ENCODE measurements around the gene UBXN1. TPM values are rescaled to one million over a fixed set of nuclear protein-coding genes. Genes with fewer than 3 reads are reported as not detected.

UBXN1 gene
- polyA plus RNA-seq, 2 of the 4 experiments (the other 2 are of a cell fraction): 117 to 120 TPM

DNA sequence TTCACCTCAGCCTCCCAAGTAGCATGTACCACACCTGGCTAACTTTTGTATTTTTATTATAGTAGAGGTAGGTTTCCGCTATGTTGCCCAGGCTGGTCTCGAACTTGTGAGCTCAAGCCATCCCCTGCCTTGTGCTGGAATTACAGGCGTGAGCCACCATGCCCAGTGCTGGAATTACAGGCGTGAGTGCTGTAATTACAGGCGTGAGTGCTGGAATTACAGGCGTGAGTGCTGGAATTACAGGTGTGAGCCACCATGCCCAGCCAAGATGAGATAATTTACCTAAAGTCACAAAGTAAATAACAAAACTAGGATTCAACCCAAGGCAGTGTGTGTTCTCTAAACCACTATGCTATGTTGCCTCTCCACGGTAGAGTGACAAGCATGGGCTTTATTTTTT lies 3.6 kb upstream of the UBXN1 start:
- WGBS (ENCODE audit: missing lambda C conversion rate): 76% methylated on average over 7 of the region's 7 CpGs
- ATAC-seq (no peak), FAIRE-seq (no peak), DNase-seq (ENCODE audit: low read depth in 1 of 2, low spot score in 1 of 2) (no peak)
- H3K9me3 ChIP-seq: no peaks in the 10 kb centered on the region
- TF ChIP-seq RNF2 (IDR thresholded peaks at IDR 0.05; ENCODE audit: borderline replicate concordance, low read depth) (no peak), EP300 (IDR thresholded peaks at IDR 0.05) (no peak), FOSL2 (IDR thresholded peaks at IDR 0.05) (no peak), FOSL2 (CRISPR knock-in tag; IDR thresholded peaks at IDR 0.05) (no peak)
- no peak overlapping the region for H3K4me3 ChIP-seq
- H3K27ac ChIP-seq: no peak overlapping the region
- H3K4me2 ChIP-seq: no peak overlapping the region
- ChIA-PET POLR2A (no interaction called here), CTCF (interaction anchor here (7.2 kb wide), 1 partner anchor 10 kb away, joined by 126 read pairs; the partner anchor contains the start of gene LRRN4CL)
- H3K4me1 ChIP-seq: peaks cover 17% of the 10 kb centered on the region; the same call in 2 of the 3 replicates

DNA sequence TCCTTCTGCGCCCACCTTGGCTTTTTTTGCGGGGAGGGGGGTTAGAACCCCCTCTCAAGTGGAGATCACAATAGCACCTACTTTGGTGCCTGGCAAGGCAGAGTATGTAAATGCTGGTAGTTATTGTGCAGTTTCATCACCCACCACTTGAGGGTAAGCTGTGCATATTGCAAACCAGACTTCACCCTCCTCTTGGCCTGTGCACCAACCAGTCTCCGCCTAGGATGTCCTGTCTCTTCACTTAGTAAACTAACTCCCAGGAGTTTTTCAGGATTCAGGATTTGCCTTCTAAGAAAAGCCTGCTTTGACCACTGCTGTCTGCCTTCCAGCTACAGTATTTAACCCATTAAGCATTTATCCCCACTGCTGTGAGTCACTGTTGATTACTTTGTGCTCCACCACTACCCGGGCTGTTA lies 2.0 kb upstream of the UBXN1 start:
- peak; percentile 80 to 88 for DNase-seq (ENCODE audit: low read depth in 1 of 2, low spot score in 1 of 2)
- FAIRE-seq: peak; percentile 43
- Histone ChIP-seq H3K9me3 (no peaks in the 10 kb centered on the region), H3K4me3 (no peak overlapping the region), H3K27ac (peak overlapping the region; percentile 50 to 92), H3K4me1 (peaks cover 24% of the 10 kb centered on the region), H3K4me2 (peak overlapping the region; percentile 24)
- POLR2A ChIA-PET: interaction anchor here (0.6 to 2.7 kb wide), 10 partner anchors 9 to 182 kb away, joined by 3 to 34 read pairs (median 6); partner anchors contain the start of genes C11orf98, CSKMT, HNRNPUL2 and INTS5
- ATAC-seq: peak; percentile 92 to 95
- WGBS (ENCODE audit: missing lambda C conversion rate): 14% methylated on average over 4 of the region's 4 CpGs
- TF ChIP-seq, protein P1, sequence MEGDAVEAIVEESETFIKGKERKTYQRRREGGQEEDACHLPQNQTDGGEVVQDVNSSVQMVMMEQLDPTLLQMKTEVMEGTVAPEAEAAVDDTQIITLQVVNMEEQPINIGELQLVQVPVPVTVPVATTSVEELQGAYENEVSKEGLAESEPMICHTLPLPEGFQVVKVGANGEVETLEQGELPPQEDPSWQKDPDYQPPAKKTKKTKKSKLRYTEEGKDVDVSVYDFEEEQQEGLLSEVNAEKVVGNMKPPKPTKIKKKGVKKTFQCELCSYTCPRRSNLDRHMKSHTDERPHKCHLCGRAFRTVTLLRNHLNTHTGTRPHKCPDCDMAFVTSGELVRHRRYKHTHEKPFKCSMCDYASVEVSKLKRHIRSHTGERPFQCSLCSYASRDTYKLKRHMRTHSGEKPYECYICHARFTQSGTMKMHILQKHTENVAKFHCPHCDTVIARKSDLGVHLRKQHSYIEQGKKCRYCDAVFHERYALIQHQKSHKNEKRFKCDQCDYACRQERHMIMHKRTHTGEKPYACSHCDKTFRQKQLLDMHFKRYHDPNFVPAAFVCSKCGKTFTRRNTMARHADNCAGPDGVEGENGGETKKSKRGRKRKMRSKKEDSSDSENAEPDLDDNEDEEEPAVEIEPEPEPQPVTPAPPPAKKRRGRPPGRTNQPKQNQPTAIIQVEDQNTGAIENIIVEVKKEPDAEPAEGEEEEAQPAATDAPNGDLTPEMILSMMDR (IDR thresholded peaks at IDR 0.05): peak; percentile 61
- TF ChIP-seq ZFP36 (IDR thresholded peaks at IDR 0.05; ENCODE audit: borderline replicate concordance, partially characterized antibody) (no peak), MAZ (IDR thresholded peaks at IDR 0.05; ENCODE audit: borderline replicate concordance, low read depth, low read length) (no peak), RAD21 (conservative IDR thresholded peaks at IDR 0.05 in 1 of 2, IDR thresholded peaks at IDR 0.05 in 1 of 2) (peak; percentile 64 to 72), SMC3 (IDR thresholded peaks at IDR 0.05) (peak; percentile 42; the same call in 2 of the 3 replicates)
- CTCF ChIA-PET: interaction anchor here (0.7 to 7.2 kb wide), 24 partner anchors 11 to 286 kb away, joined by 3 to 126 read pairs (median 5); partner anchors contain the start of genes BSCL2, C11orf98, CSKMT and GNG3

DNA sequence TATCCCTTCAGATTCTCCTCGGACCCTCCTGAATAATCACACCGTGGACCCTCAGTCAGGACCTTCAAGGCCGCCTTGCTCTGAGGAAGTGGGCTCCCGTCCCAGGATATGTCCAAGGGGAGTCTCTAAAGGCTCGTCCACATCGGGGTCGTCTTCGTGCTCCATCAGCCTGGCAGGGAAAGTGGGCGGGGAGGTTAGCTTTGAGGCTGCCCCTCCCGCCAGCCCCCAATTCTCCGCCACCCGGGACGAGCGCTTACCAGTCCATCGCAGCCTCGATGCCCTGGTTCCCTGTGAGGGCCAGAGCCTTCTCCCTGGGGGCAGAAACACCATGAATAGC lies 472 bp downstream of the UBXN1 start:
- Histone ChIP-seq H3K27ac (peak overlapping the region; percentile 87 to 92), H3K9me3 (no peaks in the 10 kb centered on the region), H3K4me3 (peak overlapping the region; percentile 67), H3K4me1 (peaks cover 24% of the 10 kb centered on the region), H3K4me2 (peak overlapping the region; percentile 90)
- FAIRE-seq (no peak), DNase-seq (ENCODE audit: low read depth in 1 of 2, low spot score in 1 of 2) (no peak), ATAC-seq (peak; percentile 20 to 27; a peak in 2 of 6 replicates)
- ChIA-PET CTCF (interaction anchor here (2.3 to 7.2 kb wide), 2 partner anchors 14 to 22 kb away, joined by 5 to 126 read pairs; partner anchors contain the start of gene LRRN4CL), POLR2A (interaction anchor here (1.3 to 2.7 kb wide), 2 partner anchors 76 to 87 kb away, joined by 4 to 10 read pairs; partner anchors contain the start of genes TUT1 and ZBTB3)
- WGBS (ENCODE audit: missing lambda C conversion rate): 9% methylated on average over 9 of the region's 16 CpGs
- no peak for TF ChIP-seq NR3C1 (IDR thresholded peaks at IDR 0.05)
- TF ChIP-seq, protein P2, sequence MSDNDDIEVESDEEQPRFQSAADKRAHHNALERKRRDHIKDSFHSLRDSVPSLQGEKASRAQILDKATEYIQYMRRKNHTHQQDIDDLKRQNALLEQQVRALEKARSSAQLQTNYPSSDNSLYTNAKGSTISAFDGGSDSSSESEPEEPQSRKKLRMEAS (IDR thresholded peaks at IDR 0.05): no peak
- no peak for TF ChIP-seq RARB (CRISPR knock-in tag; IDR thresholded peaks at IDR 0.05)
- no peak for TF ChIP-seq RCOR1 (IDR thresholded peaks at IDR 0.05; ENCODE audit: low read depth, low read length)
- TF ChIP-seq EHF (CRISPR knock-in tag; IDR thresholded peaks at IDR 0.05): no peak
- no peak for TF ChIP-seq TP53 (CRISPR knock-in tag; IDR thresholded peaks at IDR 0.05)
- TF ChIP-seq, protein P3, sequence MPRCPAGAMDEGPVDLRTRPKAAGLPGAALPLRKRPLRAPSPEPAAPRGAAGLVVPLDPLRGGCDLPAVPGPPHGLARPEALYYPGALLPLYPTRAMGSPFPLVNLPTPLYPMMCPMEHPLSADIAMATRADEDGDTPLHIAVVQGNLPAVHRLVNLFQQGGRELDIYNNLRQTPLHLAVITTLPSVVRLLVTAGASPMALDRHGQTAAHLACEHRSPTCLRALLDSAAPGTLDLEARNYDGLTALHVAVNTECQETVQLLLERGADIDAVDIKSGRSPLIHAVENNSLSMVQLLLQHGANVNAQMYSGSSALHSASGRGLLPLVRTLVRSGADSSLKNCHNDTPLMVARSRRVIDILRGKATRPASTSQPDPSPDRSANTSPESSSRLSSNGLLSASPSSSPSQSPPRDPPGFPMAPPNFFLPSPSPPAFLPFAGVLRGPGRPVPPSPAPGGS (IDR thresholded peaks at IDR 0.05): no peak
- TF ChIP-seq, protein P4, sequence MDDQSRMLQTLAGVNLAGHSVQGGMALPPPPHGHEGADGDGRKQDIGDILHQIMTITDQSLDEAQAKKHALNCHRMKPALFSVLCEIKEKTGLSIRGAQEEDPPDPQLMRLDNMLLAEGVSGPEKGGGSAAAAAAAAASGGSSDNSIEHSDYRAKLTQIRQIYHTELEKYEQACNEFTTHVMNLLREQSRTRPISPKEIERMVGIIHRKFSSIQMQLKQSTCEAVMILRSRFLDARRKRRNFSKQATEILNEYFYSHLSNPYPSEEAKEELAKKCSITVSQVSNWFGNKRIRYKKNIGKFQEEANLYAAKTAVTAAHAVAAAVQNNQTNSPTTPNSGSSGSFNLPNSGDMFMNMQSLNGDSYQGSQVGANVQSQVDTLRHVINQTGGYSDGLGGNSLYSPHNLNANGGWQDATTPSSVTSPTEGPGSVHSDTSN (IDR thresholded peaks at IDR 0.05): no peak
- no peak for TF ChIP-seq FOXS1 (CRISPR knock-in tag; IDR thresholded peaks at IDR 0.05)
- TF ChIP-seq CHD2 (IDR thresholded peaks at IDR 0.05; ENCODE audit: low read length, partially characterized antibody): no peak
- TF ChIP-seq KDM5A (IDR thresholded peaks at IDR 0.05): no peak
- TF ChIP-seq TFCP2L1 (CRISPR knock-in tag; IDR thresholded peaks at IDR 0.05): no peak
- no peak for TF ChIP-seq RFX5 (IDR thresholded peaks at IDR 0.05)

Data from A549 (cell line).